Right lung (tissue), 5 donors: ENCODE results near the gene CYP11A1. TPM values are rescaled to one million over a fixed set of nuclear protein-coding genes. Genes with fewer than 3 reads are reported as not detected.

Experiments used
- DNase-seq, 2 donors: peaks; one replicate each; pipeline ENCODE4 v3.0.0-alpha.2; 2013
- polyA plus RNA-seq, 5 donors: library from polyadenylated mRNA; unstranded; fragments of 120-200 nt; gene quantifications; one replicate each; pipeline versions ENCODE4 v1.2.1 to v1.2.3, GENCODE V29; 2013; ENCODE audit warnings: inconsistent platforms in 1 of 5, low replicate concordance in 1 of 5; ENCODE audit not compliant: insufficient read length in 5 of 5, insufficient read depth in 1 of 5

The CYP11A1 gene
- polyA plus RNA-seq, 5 donors, result 0.46 to 0.59 (median 0.54) TPM

- no peak for DNase-seq
Measured at GRCh38 chr15:74327756-74328155, 39.7 kb downstream of the CYP11A1 start.

GRCh38 chr15:74326746-74327145 lies 40.7 kb downstream of the CYP11A1 start:
- no peak for DNase-seq

GRCh38 chr15:74324714-74325113 lies 42.7 kb downstream of the CYP11A1 start:
- no peak for DNase-seq

- DNase-seq, result peak in 1 of 2 donors; percentile 50
Measured at GRCh38 chr15:74322558-74323180, 44.8 kb downstream of the CYP11A1 start.

GRCh38 chr15:74320352-74321247 lies 46.8 kb downstream of the CYP11A1 start:
- no peak for DNase-seq

- DNase-seq, result no peak
Measured at GRCh38 chr15:74319596-74320351, 47.7 kb downstream of the CYP11A1 start.

- no peak for DNase-seq
Measured at GRCh38 chr15:74319138-74319460, 48.3 kb downstream of the CYP11A1 start.

GRCh38 chr15:74318376-74319137 lies 48.9 kb downstream of the CYP11A1 start:
- no peak for DNase-seq

- DNase-seq, result peak; percentile 36 to 48
Measured at GRCh38 chr15:74317820-74318375, 49.5 kb downstream of the CYP11A1 start.

- DNase-seq, result no peak
Measured at GRCh38 chr15:74316141-74316540, 51.3 kb downstream of the CYP11A1 start.

GRCh38 chr15:74315626-74316025 lies 51.8 kb downstream of the CYP11A1 start:
- no peak for DNase-seq

- no peak for DNase-seq
Measured at GRCh38 chr15:74314795-74315438, 52.5 kb downstream of the CYP11A1 start.

- DNase-seq, result no peak
Measured at GRCh38 chr15:74313889-74314288, 53.6 kb downstream of the CYP11A1 start.

GRCh38 chr15:74312445-74313007 lies 54.9 kb downstream of the CYP11A1 start:
- DNase-seq, result no peak

- no peak for DNase-seq
Measured at GRCh38 chr15:74311734-74312444, 55.6 kb downstream of the CYP11A1 start.

- DNase-seq, result no peak
Measured at GRCh38 chr15:74307827-74308811, 59.3 kb downstream of the CYP11A1 start.

GRCh38 chr15:74306781-74307217 lies 60.6 kb downstream of the CYP11A1 start:
- no peak for DNase-seq

GRCh38 chr15:74305687-74306086 lies 61.8 kb downstream of the CYP11A1 start:
- no peak for DNase-seq

GRCh38 chr15:74304431-74304830 lies 63.0 kb downstream of the CYP11A1 start:
- no peak for DNase-seq
